GM23338 (cell line): ENCODE results near the gene IGF2. TPM values are rescaled to one million over a fixed set of nuclear protein-coding genes. Genes with fewer than 3 reads are reported as not detected.

Experiments
- ATAC-seq: fragments of 200-7000 bp; cut with Tn5 transposase; 3 replicates; pipeline ENCODE4 v1.9.1; 2020
- DNase-seq: peaks from one replicate; pipeline ENCODE4 v3.0.0-alpha.2; 2015; ENCODE audit warnings: low spot score
- H2AFZ ChIP-seq: fragments of 200-600 bp; sonication (generic); 2 replicates; pipeline ENCODE4 v1.8.0; 2016; ENCODE audit warnings: antibody characterized with exemption, mild to moderate bottlenecking, moderate library complexity
- H3F3A ChIP-seq: fragments of 200-600 bp; sonication (generic); replicated peaks from 2 replicates; pipeline ENCODE4 v1.8.0; 2017; ENCODE audit warnings: antibody characterized with exemption, mixed run types, low read depth
- H3K27ac ChIP-seq: fragments of 200-600 bp; sonication (generic); 2 replicates; pipeline ENCODE4 v1.6.1; 2016; ENCODE audit warnings: low read depth
- H3K27me3 ChIP-seq: fragments of 200-600 bp; sonication (generic); 2 replicates; pipeline ENCODE4 v1.8.0; 2016; ENCODE audit warnings: mild to moderate bottlenecking, mixed run types, moderate library complexity; ENCODE audit not compliant: insufficient read depth
- H3K36me3 ChIP-seq: fragments of 200-600 bp; sonication (generic); 2 replicates; pipeline ENCODE4 v1.8.0; 2016; ENCODE audit warnings: mild to moderate bottlenecking; ENCODE audit not compliant: insufficient read depth
- H3K4me1 ChIP-seq: fragments of 200-600 bp; sonication (generic); 2 replicates; pipeline ENCODE4 v1.8.0; 2016; ENCODE audit warnings: mild to moderate bottlenecking, moderate library complexity; ENCODE audit not compliant: insufficient read depth
- H3K4me2 ChIP-seq: fragments of 200-600 bp; sonication (generic); 2 replicates; pipeline ENCODE4 v1.7.1; 2017; ENCODE audit warnings: mixed run types
- H3K4me3 ChIP-seq: fragments of 200-600 bp; sonication (generic); 2 replicates; pipeline ENCODE4 v1.6.1; 2016; ENCODE audit warnings: mixed run types
- H3K79me2 ChIP-seq: fragments of 200-600 bp; sonication (generic); replicated peaks from 2 replicates; pipeline ENCODE4 v1.8.0; 2017; ENCODE audit warnings: mild to moderate bottlenecking; ENCODE audit not compliant: insufficient read depth
- H3K9me2 ChIP-seq: fragments of 200-600 bp; sonication (generic); 2 replicates; pipeline ENCODE4 v1.8.0; 2017; ENCODE audit not compliant: insufficient read depth
- H4K20me1 ChIP-seq: fragments of 200-600 bp; sonication (generic); replicated peaks from 2 replicates; pipeline ENCODE4 v1.8.0; 2017; ENCODE audit warnings: mild to moderate bottlenecking; ENCODE audit not compliant: insufficient read depth
- H3K27ac Mint-ChIP-seq: 2 replicates; pipeline ENCODE4 v1.8.0; 2020; ENCODE audit warnings: inconsistent platforms, mild to moderate bottlenecking, moderate library complexity, mixed read lengths
- H3K27me3 Mint-ChIP-seq: 3 replicates; pipeline ENCODE4 v1.8.0; 2022; ENCODE audit warnings: low read depth, mild to moderate bottlenecking, moderate library complexity, mixed read lengths, inconsistent platforms; ENCODE audit not compliant: insufficient read depth, poor library complexity
- H3K36me3 Mint-ChIP-seq: 3 replicates; pipeline ENCODE4 v1.8.0; 2021; ENCODE audit warnings: low read depth, mild to moderate bottlenecking, inconsistent platforms, moderate library complexity, mixed read lengths
- H3K4me1 Mint-ChIP-seq: 3 replicates; pipeline ENCODE4 v1.8.0; 2020; ENCODE audit warnings: mild to moderate bottlenecking, inconsistent platforms, mixed read lengths
- H3K4me3 Mint-ChIP-seq: 3 replicates; pipeline ENCODE4 v1.8.0; 2021; ENCODE audit warnings: moderate library complexity, mild to moderate bottlenecking, inconsistent platforms, mixed read lengths
- H3K9me3 Mint-ChIP-seq: 3 replicates; pipeline ENCODE4 v1.8.0; 2020; ENCODE audit warnings: moderate library complexity, mild to moderate bottlenecking, inconsistent platforms, mixed read lengths
- CREB1 ChIP-seq: fragments of 250-450 bp; sonication (Bioruptor Pico); IDR thresholded peaks from 2 replicates; pipeline ENCODE4 v1.5.0; 2020; ENCODE audit warnings: low read depth, mild to moderate bottlenecking, moderate library complexity
- EZH2 ChIP-seq: fragments of 200-600 bp; sonication (generic); IDR thresholded peaks from one replicate; pipeline ENCODE4 v1.8.0; 2017; ENCODE audit warnings: antibody characterized with exemption, mild to moderate bottlenecking, low read depth; ENCODE audit not compliant: unreplicated experiment
- EZH2phosphoT487 ChIP-seq: fragments of 200-600 bp; sonication (generic); IDR thresholded peaks from one replicate; pipeline ENCODE4 v1.8.1; 2018; ENCODE audit warnings: antibody characterized with exemption; ENCODE audit not compliant: unreplicated experiment
- JUNB ChIP-seq: IDR thresholded peaks from one replicate; pipeline ENCODE4 v1.6.1; 2016; ENCODE audit warnings: antibody characterized with exemption; ENCODE audit not compliant: unreplicated experiment
- NANOG ChIP-seq: IDR thresholded peaks from 2 replicates; pipeline ENCODE4 v1.6.1; 2016; ENCODE audit warnings: antibody characterized with exemption, borderline replicate concordance
- POLR2AphosphoS5 ChIP-seq: IDR thresholded peaks from 2 replicates; pipeline ENCODE4 v1.6.1; 2016; ENCODE audit warnings: antibody characterized with exemption, low read depth
- STAT1 ChIP-seq: IDR thresholded peaks from one replicate; pipeline ENCODE4 v1.6.1; 2016; ENCODE audit warnings: antibody characterized with exemption; ENCODE audit not compliant: unreplicated experiment
- ZNF331 ChIP-seq: fragments of 250-450 bp; sonication (Bioruptor Pico); IDR thresholded peaks from 2 replicates; pipeline ENCODE4 v1.5.0; 2020; ENCODE audit warnings: low read depth, mild to moderate bottlenecking, moderate library complexity
- polyA plus RNA-seq: library from polyadenylated mRNA; unstranded; fragments of >200 nt; fragmentation: Nextera tagmentation; extraction: Ambion mirVana; gene quantifications from 2 replicates; pipeline ENCODE4 v1.2.1, GENCODE V29; 2016
- total RNA-seq: library from RNA; depleted of rRNA; stranded (reverse); fragments of >200 nt; shearing (Covaris generic); gene quantifications from 2 replicates; pipeline ENCODE4 v1.2.3, GENCODE V29; 2014
- TF ChIP-seq, protein P1 (sequence below): fragments of 250-450 bp; sonication (Bioruptor Pico); IDR thresholded peaks from 2 replicates; pipeline ENCODE4 v1.5.0; 2020; ENCODE audit warnings: mild to moderate bottlenecking, moderate library complexity
- TF ChIP-seq, protein P2 (sequence below): IDR thresholded peaks from one replicate; pipeline ENCODE4 v1.6.1; 2018; ENCODE audit warnings: antibody characterized with exemption; ENCODE audit not compliant: unreplicated experiment
- TF ChIP-seq, protein P3 (sequence below), 2 experiments: fragments of 200-600 bp in 1 of 2; sonication (generic) in 1 of 2; conservative IDR thresholded peaks; 2 replicates each; pipeline versions ENCODE4 v1.5.1 to v1.6.1; 2016 to 2017; ENCODE audit warnings: antibody characterized with exemption in 2 of 2, low read depth in 2 of 2, mild to moderate bottlenecking in 2 of 2, moderate library complexity in 1 of 2
- TF ChIP-seq, protein P4 (sequence below): IDR thresholded peaks from 2 replicates; pipeline ENCODE4 v1.6.1; 2016; ENCODE audit warnings: antibody characterized with exemption

Gene IGF2
- total and polyA plus RNA-seq, 2 experiments from 2014 or later: 1.4 to 4.0 TPM

DNA sequence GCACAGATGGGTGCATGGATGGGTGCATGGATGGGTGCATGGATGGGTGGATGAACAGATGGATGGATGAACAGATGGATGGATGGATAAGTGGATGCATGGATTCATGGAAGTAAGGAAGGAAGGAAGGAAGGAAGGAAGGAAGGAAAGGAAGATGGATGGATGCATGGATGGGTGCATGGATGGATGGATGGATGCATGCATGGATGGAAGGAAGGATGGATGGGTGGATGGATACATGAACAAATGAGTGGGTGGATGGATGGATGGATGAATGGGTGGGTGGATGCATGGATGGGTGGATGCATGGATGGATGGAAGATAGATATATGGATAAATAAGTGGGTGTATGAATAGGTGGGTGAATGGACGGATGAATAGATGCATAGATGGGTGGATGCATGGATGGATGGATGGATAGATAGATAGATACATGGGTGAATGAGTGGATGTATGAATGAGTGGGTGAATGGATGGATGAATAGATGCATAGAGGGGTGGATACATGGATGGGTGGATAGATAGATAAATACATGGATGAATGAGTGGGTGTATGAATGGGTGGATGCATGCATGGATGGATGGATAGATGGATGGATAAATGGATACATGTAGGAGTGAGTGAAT is 32.5 kb downstream of the IGF2 start (continued):
- TF ChIP-seq, protein P1, sequence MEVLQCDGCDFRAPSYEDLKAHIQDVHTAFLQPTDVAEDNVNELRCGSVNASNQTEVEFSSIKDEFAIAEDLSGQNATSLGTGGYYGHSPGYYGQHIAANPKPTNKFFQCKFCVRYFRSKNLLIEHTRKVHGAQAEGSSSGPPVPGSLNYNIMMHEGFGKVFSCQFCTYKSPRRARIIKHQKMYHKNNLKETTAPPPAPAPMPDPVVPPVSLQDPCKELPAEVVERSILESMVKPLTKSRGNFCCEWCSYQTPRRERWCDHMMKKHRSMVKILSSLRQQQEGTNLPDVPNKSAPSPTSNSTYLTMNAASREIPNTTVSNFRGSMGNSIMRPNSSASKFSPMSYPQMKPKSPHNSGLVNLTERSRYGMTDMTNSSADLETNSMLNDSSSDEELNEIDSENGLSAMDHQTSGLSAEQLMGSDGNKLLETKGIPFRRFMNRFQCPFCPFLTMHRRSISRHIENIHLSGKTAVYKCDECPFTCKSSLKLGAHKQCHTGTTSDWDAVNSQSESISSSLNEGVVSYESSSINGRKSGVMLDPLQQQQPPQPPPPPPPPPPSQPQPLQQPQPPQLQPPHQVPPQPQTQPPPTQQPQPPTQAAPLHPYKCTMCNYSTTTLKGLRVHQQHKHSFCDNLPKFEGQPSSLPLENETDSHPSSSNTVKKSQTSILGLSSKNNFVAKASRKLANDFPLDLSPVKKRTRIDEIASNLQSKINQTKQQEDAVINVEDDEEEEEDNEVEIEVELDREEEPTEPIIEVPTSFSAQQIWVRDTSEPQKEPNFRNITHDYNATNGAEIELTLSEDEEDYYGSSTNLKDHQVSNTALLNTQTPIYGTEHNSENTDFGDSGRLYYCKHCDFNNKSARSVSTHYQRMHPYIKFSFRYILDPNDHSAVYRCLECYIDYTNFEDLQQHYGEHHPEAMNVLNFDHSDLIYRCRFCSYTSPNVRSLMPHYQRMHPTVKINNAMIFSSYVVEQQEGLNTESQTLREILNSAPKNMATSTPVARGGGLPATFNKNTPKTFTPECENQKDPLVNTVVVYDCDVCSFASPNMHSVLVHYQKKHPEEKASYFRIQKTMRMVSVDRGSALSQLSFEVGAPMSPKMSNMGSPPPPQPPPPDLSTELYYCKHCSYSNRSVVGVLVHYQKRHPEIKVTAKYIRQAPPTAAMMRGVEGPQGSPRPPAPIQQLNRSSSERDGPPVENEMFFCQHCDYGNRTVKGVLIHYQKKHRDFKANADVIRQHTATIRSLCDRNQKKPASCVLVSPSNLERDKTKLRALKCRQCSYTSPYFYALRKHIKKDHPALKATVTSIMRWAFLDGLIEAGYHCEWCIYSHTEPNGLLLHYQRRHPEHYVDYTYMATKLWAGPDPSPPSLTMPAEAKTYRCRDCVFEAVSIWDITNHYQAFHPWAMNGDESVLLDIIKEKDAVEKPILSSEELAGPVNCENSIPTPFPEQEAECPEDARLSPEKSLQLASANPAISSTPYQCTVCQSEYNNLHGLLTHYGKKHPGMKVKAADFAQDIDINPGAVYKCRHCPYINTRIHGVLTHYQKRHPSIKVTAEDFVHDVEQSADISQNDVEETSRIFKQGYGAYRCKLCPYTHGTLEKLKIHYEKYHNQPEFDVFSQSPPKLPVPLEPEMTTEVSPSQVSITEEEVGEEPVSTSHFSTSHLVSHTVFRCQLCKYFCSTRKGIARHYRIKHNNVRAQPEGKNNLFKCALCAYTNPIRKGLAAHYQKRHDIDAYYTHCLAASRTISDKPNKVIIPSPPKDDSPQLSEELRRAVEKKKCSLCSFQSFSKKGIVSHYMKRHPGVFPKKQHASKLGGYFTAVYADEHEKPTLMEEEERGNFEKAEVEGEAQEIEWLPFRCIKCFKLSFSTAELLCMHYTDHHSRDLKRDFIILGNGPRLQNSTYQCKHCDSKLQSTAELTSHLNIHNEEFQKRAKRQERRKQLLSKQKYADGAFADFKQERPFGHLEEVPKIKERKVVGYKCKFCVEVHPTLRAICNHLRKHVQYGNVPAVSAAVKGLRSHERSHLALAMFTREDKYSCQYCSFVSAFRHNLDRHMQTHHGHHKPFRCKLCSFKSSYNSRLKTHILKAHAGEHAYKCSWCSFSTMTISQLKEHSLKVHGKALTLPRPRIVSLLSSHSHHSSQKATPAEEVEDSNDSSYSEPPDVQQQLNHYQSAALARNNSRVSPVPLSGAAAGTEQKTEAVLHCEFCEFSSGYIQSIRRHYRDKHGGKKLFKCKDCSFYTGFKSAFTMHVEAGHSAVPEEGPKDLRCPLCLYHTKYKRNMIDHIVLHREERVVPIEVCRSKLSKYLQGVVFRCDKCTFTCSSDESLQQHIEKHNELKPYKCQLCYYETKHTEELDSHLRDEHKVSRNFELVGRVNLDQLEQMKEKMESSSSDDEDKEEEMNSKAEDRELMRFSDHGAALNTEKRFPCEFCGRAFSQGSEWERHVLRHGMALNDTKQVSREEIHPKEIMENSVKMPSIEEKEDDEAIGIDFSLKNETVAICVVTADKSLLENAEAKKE (CRISPR knock-in tag): no peak
- TF ChIP-seq JUNB (no peak), POLR2AphosphoS5 (no peak), STAT1 (no peak)

DNA sequence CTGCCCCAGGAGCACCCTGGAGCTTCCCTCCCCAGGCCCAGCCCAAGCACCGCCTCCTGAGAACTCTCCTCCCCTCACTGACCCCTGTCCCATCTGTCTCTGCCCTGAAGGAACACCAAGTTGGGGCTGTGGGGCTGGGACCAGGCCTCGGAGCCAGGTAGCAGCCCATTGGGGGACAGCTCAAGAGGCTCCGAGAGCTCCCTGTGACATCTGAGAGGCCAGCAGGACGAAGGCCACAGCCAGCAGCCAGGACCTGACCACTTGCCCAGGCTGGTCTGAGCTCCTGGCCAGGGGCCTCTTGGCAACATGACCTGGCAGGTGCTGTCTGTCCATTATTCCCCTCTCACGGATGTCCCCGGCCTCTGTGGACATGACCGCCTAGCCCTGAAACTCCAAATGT is 33.7 kb downstream of the IGF2 start:
- H3K9me2 ChIP-seq: peaks cover 11% of the 10 kb centered on the region; the same call in 1 of the 2 replicates
- Mint-ChIP-seq H3K27ac (no peak overlapping the region), H3K36me3 (no peaks in the 10 kb centered on the region), H3K27me3 (peaks cover 11% of the 10 kb centered on the region), H3K4me3 (no peak overlapping the region), H3K4me1 (no peaks in the 10 kb centered on the region; the same call in 2 of the 3 replicates), H3K9me3 (no peaks in the 10 kb centered on the region)
- no peak for DNase-seq
- no peak overlapping the region for H2AFZ ChIP-seq
- no peak for TF ChIP-seq POLR2AphosphoS5
- no peak for TF ChIP-seq EZH2phosphoT487
- no peak for TF ChIP-seq JUNB
- TF ChIP-seq NANOG: no peak
- TF ChIP-seq ZNF331: no peak
- TF ChIP-seq CREB1 (CRISPR knock-in tag): no peak
- TF ChIP-seq, protein P2, sequence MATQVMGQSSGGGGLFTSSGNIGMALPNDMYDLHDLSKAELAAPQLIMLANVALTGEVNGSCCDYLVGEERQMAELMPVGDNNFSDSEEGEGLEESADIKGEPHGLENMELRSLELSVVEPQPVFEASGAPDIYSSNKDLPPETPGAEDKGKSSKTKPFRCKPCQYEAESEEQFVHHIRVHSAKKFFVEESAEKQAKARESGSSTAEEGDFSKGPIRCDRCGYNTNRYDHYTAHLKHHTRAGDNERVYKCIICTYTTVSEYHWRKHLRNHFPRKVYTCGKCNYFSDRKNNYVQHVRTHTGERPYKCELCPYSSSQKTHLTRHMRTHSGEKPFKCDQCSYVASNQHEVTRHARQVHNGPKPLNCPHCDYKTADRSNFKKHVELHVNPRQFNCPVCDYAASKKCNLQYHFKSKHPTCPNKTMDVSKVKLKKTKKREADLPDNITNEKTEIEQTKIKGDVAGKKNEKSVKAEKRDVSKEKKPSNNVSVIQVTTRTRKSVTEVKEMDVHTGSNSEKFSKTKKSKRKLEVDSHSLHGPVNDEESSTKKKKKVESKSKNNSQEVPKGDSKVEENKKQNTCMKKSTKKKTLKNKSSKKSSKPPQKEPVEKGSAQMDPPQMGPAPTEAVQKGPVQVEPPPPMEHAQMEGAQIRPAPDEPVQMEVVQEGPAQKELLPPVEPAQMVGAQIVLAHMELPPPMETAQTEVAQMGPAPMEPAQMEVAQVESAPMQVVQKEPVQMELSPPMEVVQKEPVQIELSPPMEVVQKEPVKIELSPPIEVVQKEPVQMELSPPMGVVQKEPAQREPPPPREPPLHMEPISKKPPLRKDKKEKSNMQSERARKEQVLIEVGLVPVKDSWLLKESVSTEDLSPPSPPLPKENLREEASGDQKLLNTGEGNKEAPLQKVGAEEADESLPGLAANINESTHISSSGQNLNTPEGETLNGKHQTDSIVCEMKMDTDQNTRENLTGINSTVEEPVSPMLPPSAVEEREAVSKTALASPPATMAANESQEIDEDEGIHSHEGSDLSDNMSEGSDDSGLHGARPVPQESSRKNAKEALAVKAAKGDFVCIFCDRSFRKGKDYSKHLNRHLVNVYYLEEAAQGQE: no peak
- TF ChIP-seq, protein P3, sequence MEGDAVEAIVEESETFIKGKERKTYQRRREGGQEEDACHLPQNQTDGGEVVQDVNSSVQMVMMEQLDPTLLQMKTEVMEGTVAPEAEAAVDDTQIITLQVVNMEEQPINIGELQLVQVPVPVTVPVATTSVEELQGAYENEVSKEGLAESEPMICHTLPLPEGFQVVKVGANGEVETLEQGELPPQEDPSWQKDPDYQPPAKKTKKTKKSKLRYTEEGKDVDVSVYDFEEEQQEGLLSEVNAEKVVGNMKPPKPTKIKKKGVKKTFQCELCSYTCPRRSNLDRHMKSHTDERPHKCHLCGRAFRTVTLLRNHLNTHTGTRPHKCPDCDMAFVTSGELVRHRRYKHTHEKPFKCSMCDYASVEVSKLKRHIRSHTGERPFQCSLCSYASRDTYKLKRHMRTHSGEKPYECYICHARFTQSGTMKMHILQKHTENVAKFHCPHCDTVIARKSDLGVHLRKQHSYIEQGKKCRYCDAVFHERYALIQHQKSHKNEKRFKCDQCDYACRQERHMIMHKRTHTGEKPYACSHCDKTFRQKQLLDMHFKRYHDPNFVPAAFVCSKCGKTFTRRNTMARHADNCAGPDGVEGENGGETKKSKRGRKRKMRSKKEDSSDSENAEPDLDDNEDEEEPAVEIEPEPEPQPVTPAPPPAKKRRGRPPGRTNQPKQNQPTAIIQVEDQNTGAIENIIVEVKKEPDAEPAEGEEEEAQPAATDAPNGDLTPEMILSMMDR (conservative IDR thresholded peaks at IDR 0.05; ENCODE audit: low read depth in 2 of 2): no peak
- TF ChIP-seq EZH2: no peak
- TF ChIP-seq, protein P4, sequence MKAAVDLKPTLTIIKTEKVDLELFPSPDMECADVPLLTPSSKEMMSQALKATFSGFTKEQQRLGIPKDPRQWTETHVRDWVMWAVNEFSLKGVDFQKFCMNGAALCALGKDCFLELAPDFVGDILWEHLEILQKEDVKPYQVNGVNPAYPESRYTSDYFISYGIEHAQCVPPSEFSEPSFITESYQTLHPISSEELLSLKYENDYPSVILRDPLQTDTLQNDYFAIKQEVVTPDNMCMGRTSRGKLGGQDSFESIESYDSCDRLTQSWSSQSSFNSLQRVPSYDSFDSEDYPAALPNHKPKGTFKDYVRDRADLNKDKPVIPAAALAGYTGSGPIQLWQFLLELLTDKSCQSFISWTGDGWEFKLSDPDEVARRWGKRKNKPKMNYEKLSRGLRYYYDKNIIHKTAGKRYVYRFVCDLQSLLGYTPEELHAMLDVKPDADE: no peak
- H3K79me2 ChIP-seq: no peaks in the 10 kb centered on the region
- no peaks in the 10 kb centered on the region for H4K20me1 ChIP-seq
- no peaks in the 10 kb centered on the region for H3F3A ChIP-seq
- no peaks in the 10 kb centered on the region for H3K4me1 ChIP-seq
- H3K4me2 ChIP-seq: no peak overlapping the region
- ATAC-seq: no peak
- H3K27me3 ChIP-seq: no peaks in the 10 kb centered on the region
- no peaks in the 10 kb centered on the region for H3K36me3 ChIP-seq
- no peak overlapping the region for H3K4me3 ChIP-seq
- no peak overlapping the region for H3K27ac ChIP-seq
